Keratinocyte (primary cell): ENCODE results near the gene FGF2. TPM values are rescaled to one million over a fixed set of nuclear protein-coding genes. Genes with fewer than 3 reads are reported as not detected.
A peak's percentile ranks its signal among the peaks of the same experiment; 100 is the strongest.

ENCODE experiments used
- DNase-seq: peaks from one replicate; pipeline ENCODE4 v3.0.0-alpha.2; 2011; ENCODE audit warnings: low read depth, missing footprints, low spot score
- FAIRE-seq: peaks from 2 replicates; lab custom pipeline; 2011; peaks lifted over from hg19 to GRCh38; lab: Jason Lieb, UNC
- H2AFZ ChIP-seq: 2 replicates; pipeline ENCODE4 v1.6.0; 2012; ENCODE audit warnings: low read length, control low read depth, inconsistent platforms; ENCODE audit not compliant: control insufficient read depth
- H3K27ac ChIP-seq: 2 replicates; pipeline ENCODE4 v1.5.1; 2011; ENCODE audit warnings: low read length; ENCODE audit not compliant: control insufficient read depth, insufficient read depth
- H3K27me3 ChIP-seq: 3 replicates; pipeline ENCODE4 v1.6.0; 2011; ENCODE audit warnings: low read length; ENCODE audit not compliant: control insufficient read depth, insufficient read depth; ENCODE audit errors: extremely low read depth
- H3K36me3 ChIP-seq, 2 experiments: 2 replicates in 1 of 2; 3 replicates in 1 of 2; pipeline ENCODE4 v1.5.1; 2011; ENCODE audit warnings: low read length in 2 of 2, mild to moderate bottlenecking in 1 of 2; ENCODE audit not compliant: control insufficient read depth in 2 of 2, insufficient read depth in 2 of 2; ENCODE audit errors: extremely low read depth in 1 of 2
- H3K4me1 ChIP-seq: 3 replicates; pipeline ENCODE4 v1.5.1; 2011; ENCODE audit warnings: low read length; ENCODE audit not compliant: control insufficient read depth, insufficient read depth; ENCODE audit errors: extremely low read depth
- H3K4me2 ChIP-seq: 3 replicates; pipeline ENCODE4 v1.6.0; 2011; ENCODE audit warnings: low read depth, low read length; ENCODE audit not compliant: control insufficient read depth, insufficient read depth; ENCODE audit errors: extremely low read depth
- H3K4me3 ChIP-seq, 3 experiments: fragments of 200-600 bp in 1 of 3; sonication (generic) in 1 of 3; 2 replicates in 2 of 3; 3 replicates in 1 of 3; pipeline ENCODE4 v1.5.1; 2011 to 2016; ENCODE audit warnings: low read length in 3 of 3, mild to moderate bottlenecking in 3 of 3, control low read depth in 2 of 3, inconsistent platforms in 1 of 3, low read depth in 1 of 3, mixed read lengths in 1 of 3, mixed run types in 1 of 3, moderate library complexity in 1 of 3; ENCODE audit not compliant: control insufficient read depth in 2 of 3, insufficient read depth in 2 of 3; ENCODE audit errors: extremely low read depth in 1 of 3
- H3K79me2 ChIP-seq: 2 replicates; pipeline ENCODE4 v1.6.0; 2012; ENCODE audit warnings: low read length; ENCODE audit not compliant: control insufficient read depth, insufficient read depth
- H3K9ac ChIP-seq: 3 replicates; pipeline ENCODE4 v1.6.0; 2011; ENCODE audit warnings: low read length; ENCODE audit not compliant: control insufficient read depth, insufficient read depth; ENCODE audit errors: extremely low read depth
- H3K9me1 ChIP-seq: 3 replicates; pipeline ENCODE4 v1.6.0; 2011; ENCODE audit warnings: low read length; ENCODE audit not compliant: control insufficient read depth, insufficient read depth; ENCODE audit errors: extremely low read depth
- H3K9me3 ChIP-seq: 2 replicates; pipeline ENCODE4 v1.5.1; 2012; ENCODE audit warnings: low read depth, low read length; ENCODE audit not compliant: control insufficient read depth
- H4K20me1 ChIP-seq: 3 replicates; pipeline ENCODE4 v1.6.0; 2011; ENCODE audit warnings: low read length; ENCODE audit not compliant: control insufficient read depth, insufficient read depth; ENCODE audit errors: extremely low read depth
- EZH2 ChIP-seq: IDR thresholded peaks from one replicate; pipeline ENCODE4 v1.6.1; 2012; ENCODE audit warnings: inconsistent platforms, mild to moderate bottlenecking, low read length, moderate library complexity
- dilution Hi-C: fragments of 300-500 bp; cut with MboI; formaldehyde crosslinking; loops from one replicate; pipeline ENCODE4 v1.7.0; 2020; ENCODE audit warnings: low sequenced_read_pairs; ENCODE audit not compliant: extremely low pct_ligation_motif_present
- polyA plus RNA-seq, 5 experiments: library from polyadenylated mRNA; depleted of rRNA in 3 of 5; stranded (reverse) in 3 of 5; stranded (forward) in 1 of 5; unstranded in 1 of 5; fragments of >200 nt; gene quantifications; 1 replicate in 1 of 5; 2 replicates in 3 of 5; 3 replicates in 1 of 5; pipeline versions ENCODE4 v1.2.1 to v1.2.3, GENCODE V29; 2011 to 2012; ENCODE audit warnings: missing spikeins in 2 of 5, low read depth in 1 of 5, low replicate concordance in 1 of 5
- TF ChIP-seq, protein P1 (sequence below), 3 experiments: IDR thresholded peaks in 1 of 3; conservative IDR thresholded peaks in 1 of 3; optimal IDR thresholded peaks in 1 of 3; 2 replicates in 2 of 3; 3 replicates in 1 of 3; pipeline versions ENCODE3 to v1.5.1; 2011; ENCODE audit warnings: low read length in 3 of 3, mild to moderate bottlenecking in 3 of 3, moderate library complexity in 2 of 3, control low read depth in 1 of 3, inconsistent platforms in 1 of 3; ENCODE audit not compliant: insufficient read depth in 2 of 3; ENCODE audit errors: extremely low read depth in 1 of 3

The FGF2 gene
- polyA plus RNA-seq, 1 donor (not counting 4 experiments of a cell fraction or from before 2014, with no cell fraction given): 1.7 TPM

DNA sequence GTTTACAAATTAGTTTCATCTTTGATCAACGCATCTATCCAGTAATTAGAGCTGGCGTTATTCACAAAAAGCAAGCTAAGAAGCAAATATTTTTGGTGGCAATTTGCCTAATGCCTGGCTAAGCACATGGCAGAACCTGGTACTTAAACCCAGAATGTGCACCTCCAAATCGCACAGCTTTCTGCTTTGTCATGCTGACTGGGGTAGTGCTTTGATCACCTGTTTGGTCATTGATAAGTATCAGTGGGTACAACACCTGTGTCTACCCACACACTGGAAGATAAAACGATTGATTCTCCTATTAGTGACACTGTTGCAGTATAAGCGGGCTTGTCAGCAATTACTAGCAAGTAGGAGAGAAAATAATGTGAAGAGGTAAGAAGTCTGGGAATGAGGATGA lies 93.8 kb downstream of the FGF2 start:
- Histone ChIP-seq H2AFZ (no peak overlapping the region), H3K9me3 (no peaks in the 10 kb centered on the region), H3K9me1 (no peaks in the 10 kb centered on the region), H3K79me2 (peaks cover 26% of the 10 kb centered on the region), H3K36me3 (no peaks in the 10 kb centered on the region), H3K27ac (no peak overlapping the region), H3K27me3 (no peaks in the 10 kb centered on the region), H3K9ac (no peak overlapping the region), H3K4me1 (peaks cover 9% of the 10 kb centered on the region), H3K4me2 (no peak overlapping the region), H4K20me1 (no peaks in the 10 kb centered on the region), H3K4me3 (no peak overlapping the region)
- dilution Hi-C loops: loop anchor here (25.0 kb wide), 1 partner anchor 158 kb away; no protein-coding TSS in a partner anchor
- no peak for DNase-seq
- FAIRE-seq: no peak
- TF ChIP-seq EZH2: no peak
- TF ChIP-seq, protein P1, sequence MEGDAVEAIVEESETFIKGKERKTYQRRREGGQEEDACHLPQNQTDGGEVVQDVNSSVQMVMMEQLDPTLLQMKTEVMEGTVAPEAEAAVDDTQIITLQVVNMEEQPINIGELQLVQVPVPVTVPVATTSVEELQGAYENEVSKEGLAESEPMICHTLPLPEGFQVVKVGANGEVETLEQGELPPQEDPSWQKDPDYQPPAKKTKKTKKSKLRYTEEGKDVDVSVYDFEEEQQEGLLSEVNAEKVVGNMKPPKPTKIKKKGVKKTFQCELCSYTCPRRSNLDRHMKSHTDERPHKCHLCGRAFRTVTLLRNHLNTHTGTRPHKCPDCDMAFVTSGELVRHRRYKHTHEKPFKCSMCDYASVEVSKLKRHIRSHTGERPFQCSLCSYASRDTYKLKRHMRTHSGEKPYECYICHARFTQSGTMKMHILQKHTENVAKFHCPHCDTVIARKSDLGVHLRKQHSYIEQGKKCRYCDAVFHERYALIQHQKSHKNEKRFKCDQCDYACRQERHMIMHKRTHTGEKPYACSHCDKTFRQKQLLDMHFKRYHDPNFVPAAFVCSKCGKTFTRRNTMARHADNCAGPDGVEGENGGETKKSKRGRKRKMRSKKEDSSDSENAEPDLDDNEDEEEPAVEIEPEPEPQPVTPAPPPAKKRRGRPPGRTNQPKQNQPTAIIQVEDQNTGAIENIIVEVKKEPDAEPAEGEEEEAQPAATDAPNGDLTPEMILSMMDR (optimal IDR thresholded peaks at IDR 0.05 in 1 of 3, IDR thresholded peaks at IDR 0.05 in 1 of 3, conservative IDR thresholded peaks at IDR 0.05 in 1 of 3; ENCODE audit: extremely low read depth in 1 of 3, insufficient read depth in 2 of 3, low read length in 3 of 3): no peak

DNA sequence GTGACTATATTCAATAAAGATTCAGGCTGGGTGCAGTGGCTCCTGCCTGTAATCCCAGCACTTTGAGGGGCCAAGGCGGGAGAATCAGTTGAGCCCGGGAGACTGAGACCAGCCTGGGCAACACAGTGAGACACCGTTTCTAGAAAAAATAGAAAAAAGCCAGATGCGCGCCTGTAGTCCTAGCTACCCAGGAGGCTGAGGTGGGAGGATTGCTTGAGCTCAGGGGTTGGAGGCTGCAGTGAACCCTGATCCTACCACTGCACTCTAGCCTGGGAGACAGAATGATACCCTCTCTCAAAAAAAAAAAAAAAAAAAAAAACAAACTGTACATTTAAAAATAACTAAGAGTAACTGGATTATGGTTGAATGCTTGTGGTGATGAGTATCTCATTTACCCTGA lies 94.7 kb downstream of the FGF2 start:
- no peak overlapping the region for H3K9ac ChIP-seq
- DNase-seq: no peak
- no peaks in the 10 kb centered on the region for H3K27me3 ChIP-seq
- no peaks in the 10 kb centered on the region for H3K9me1 ChIP-seq
- peak overlapping the region; percentile 89 for H3K4me2 ChIP-seq
- H3K4me3 ChIP-seq: peak overlapping the region in 2 of 3 experiments; percentile 88 to 100
- peaks cover 9% of the 10 kb centered on the region for H3K4me1 ChIP-seq
- no peaks in the 10 kb centered on the region for H4K20me1 ChIP-seq
- TF ChIP-seq, protein P1 (optimal IDR thresholded peaks at IDR 0.05 in 1 of 3, IDR thresholded peaks at IDR 0.05 in 1 of 3, conservative IDR thresholded peaks at IDR 0.05 in 1 of 3; ENCODE audit: extremely low read depth in 1 of 3, insufficient read depth in 2 of 3, low read length in 3 of 3): no peak
- TF ChIP-seq EZH2: no peak
- H3K36me3 ChIP-seq: no peaks in the 10 kb centered on the region
- FAIRE-seq: no peak
- H2AFZ ChIP-seq: no peak overlapping the region
- dilution Hi-C loops: loop anchor here (25.0 kb wide), 1 partner anchor 159 kb away; no protein-coding TSS in a partner anchor
- peaks cover 30% of the 10 kb centered on the region for H3K79me2 ChIP-seq
- H3K9me3 ChIP-seq: no peaks in the 10 kb centered on the region
- H3K27ac ChIP-seq: no peak overlapping the region
